IPS DF 6.9 (cell line): Measurements from ENCODE around the gene MYOM1.
"Not testable (repeated sequence)": the region's sequence is repeated elsewhere in the genome, so short reads cannot be mapped to it uniquely, and the experiment has no call there.

Source experiments
- DNase-seq: peaks from one replicate; pipeline ENCODE4 v3.0.0-alpha.2; 2013; ENCODE audit warnings: low read depth, low spot score
- H3K27ac ChIP-seq: one replicate; pipeline ENCODE4 v1.5.1; 2013; ENCODE audit warnings: low read length, control low read depth
- H3K27me3 ChIP-seq: 2 replicates; pipeline ENCODE4 v1.6.1; 2013; ENCODE audit warnings: mild to moderate bottlenecking, low read length; ENCODE audit not compliant: control insufficient read depth, insufficient read depth
- H3K36me3 ChIP-seq: 2 replicates; pipeline ENCODE4 v1.6.1; 2013; ENCODE audit warnings: low read length; ENCODE audit not compliant: control insufficient read depth, insufficient read depth
- H3K4me1 ChIP-seq: 2 replicates; pipeline ENCODE4 v1.6.1; 2013; ENCODE audit warnings: low read length; ENCODE audit not compliant: control insufficient read depth, insufficient read depth
- H3K4me3 ChIP-seq: 2 replicates; pipeline ENCODE4 v1.5.1; 2013; ENCODE audit warnings: mild to moderate bottlenecking, low read length
- H3K9me3 ChIP-seq: 2 replicates; pipeline ENCODE4 v1.6.1; 2013; ENCODE audit warnings: low read length, inconsistent platforms; ENCODE audit not compliant: control insufficient read depth, insufficient read depth
- WGBS: extraction: QIAGEN DNeasy Blood & Tissue Kit; methylation state at CpG from one replicate; pipeline ENCODE4 v1.1.7; 2013; ENCODE audit warnings: mixed read lengths, missing lambda C conversion rate; ENCODE audit not compliant: insufficient read length, insufficient coverage; 5-methylcytosine and 5-hydroxymethylcytosine counted together

MYOM1 gene

DNA sequence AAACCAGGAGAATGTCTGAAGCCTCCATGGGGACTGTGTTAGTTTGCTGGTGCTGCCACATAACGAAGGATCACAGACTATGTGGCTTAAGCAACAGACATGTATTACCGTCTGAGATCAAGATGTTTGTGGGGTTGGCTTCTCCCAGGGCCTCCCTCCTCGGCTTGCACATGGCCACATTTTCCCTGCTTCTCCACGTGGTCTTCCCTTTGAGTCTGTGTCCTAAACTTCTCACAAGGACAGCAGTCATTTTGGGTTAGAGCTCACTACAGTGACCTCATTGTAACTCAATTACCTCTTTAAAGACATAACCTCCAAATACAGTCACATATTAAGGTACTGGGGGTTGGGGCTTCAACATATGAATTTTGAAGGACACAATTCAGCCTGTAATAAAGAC, 162.2 kb downstream of the MYOM1 start:
- Histone ChIP-seq H3K4me1 (no peaks in the 10 kb centered on the region), H3K27me3 (0 out of 2 replicates have a peak, but pooled peaks cover 2% of the 10 kb centered on the region), H3K9me3 (no peaks in the 10 kb centered on the region), H3K4me3 (no peak overlapping the region), H3K27ac (no peak overlapping the region), H3K36me3 (no peaks in the 10 kb centered on the region)
- WGBS, result no CpG with 5 or more reads among the region's 4 CpGs
- no peak for DNase-seq

DNA sequence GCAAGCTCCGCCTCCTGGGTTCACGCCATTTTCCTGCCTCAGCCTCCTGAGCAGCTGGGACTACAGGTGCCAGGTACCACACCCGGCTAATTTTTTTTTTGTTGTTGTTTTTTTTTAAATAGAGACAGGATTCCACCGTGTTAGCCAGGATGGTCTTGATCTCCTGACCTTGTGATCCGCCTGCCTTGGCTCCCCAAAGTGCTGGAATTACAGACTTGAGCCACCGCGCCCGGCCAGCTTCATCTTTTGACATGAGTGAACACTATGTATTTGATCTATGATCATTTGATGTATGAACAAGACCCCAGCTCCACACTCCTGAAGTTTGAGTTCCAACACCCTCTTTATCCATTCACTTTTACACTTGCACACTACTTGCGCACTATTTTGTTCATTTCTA, 163.5 kb downstream of the MYOM1 start:
- 100% methylated on average over 1 of the region's 9 CpGs for WGBS
- Histone ChIP-seq H3K27ac (no peak overlapping the region), H3K27me3 (0 out of 2 replicates have a peak, but pooled peaks cover 2% of the 10 kb centered on the region), H3K4me1 (no peaks in the 10 kb centered on the region), H3K36me3 (no peaks in the 10 kb centered on the region), H3K9me3 (no peaks in the 10 kb centered on the region), H3K4me3 (no peak overlapping the region)
- no peak for DNase-seq

DNA sequence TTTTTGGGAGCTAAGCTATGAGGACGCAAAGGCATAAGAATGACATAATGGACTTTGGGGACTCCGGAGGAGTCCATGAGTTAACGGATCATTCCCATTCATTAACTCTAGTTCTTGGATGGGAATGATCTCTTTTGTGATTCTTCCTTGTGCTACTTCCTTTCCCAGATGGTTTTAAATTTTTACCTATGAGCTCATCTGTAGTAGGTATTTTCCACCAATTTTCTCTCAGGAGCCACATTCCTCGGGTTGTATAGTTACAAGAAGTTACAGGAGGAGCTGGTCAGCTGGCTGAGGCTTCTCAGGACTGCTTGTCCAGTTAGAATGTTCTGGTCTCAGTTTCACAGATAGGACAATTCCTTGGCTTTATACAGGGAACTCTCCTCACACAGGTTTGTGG, 164.0 kb downstream of the MYOM1 start:
- H3K27me3 ChIP-seq, result 0 out of 2 replicates have a peak, but pooled peaks cover 2% of the 10 kb centered on the region
- no peaks in the 10 kb centered on the region for H3K9me3 ChIP-seq
- H3K4me3 ChIP-seq, result no peak overlapping the region
- WGBS, result no CpG with 5 or more reads among the region's 4 CpGs
- H3K4me1 ChIP-seq, result no peaks in the 10 kb centered on the region
- no peaks in the 10 kb centered on the region for H3K36me3 ChIP-seq
- no peak overlapping the region for H3K27ac ChIP-seq
- DNase-seq, result no peak

DNA sequence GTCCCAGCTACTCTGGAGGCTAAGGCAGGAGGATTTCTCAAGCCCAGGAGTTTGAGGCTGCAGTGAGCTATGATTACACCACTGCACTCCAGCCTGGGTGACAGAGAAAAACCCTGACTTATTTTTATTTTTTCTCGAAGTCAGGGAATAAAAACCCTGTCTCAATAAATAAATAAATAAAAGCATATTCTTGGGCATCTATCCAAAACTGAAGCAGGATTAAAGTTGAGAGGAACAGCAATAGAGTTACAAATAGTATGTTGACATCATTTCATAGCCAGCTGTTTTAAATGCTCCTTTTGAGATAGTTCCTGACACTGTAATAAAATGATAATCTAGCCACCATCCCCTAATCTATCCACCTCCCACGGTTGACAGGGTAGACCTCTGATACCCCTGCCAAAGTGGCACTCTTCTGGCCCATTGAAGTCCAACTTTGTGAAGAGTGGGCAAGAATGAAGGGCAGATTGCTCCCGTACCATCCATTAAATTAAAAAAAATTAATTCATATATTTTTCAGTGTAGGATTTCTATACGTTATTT, 164.5 kb downstream of the MYOM1 start:
- H3K9me3 ChIP-seq, result no peaks in the 10 kb centered on the region
- H3K36me3 ChIP-seq, result no peaks in the 10 kb centered on the region
- WGBS, result no CpG with 5 or more reads among the region's 4 CpGs
- H3K4me1 ChIP-seq, result no peaks in the 10 kb centered on the region
- no peak for DNase-seq
- no peak overlapping the region for H3K4me3 ChIP-seq
- H3K27me3 ChIP-seq, result no peaks in the 10 kb centered on the region
- H3K27ac ChIP-seq, result no peak overlapping the region

DNA sequence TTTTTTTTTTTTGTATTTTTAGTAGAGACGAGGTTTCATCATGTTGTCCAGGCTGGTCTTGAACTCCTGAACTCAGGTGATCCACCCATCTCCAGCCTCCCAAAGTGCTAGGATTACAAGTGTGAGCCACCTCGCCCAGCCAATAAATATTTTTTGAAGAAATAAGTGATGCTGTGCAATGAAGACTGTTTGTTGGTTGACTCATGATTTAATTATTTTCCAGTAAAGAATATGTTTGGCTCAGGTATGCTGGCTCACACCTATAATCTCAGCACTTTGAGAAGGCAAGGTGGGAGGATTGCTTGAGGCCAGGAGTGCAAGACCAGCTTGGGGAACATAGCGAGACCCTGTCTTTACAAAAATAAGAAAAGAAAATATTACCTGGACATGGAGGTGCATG, 165.0 kb downstream of the MYOM1 start:
- no peaks in the 10 kb centered on the region for H3K36me3 ChIP-seq
- H3K4me1 ChIP-seq, result no peaks in the 10 kb centered on the region
- H3K4me3 ChIP-seq, result no peak overlapping the region
- DNase-seq, result no peak
- no peaks in the 10 kb centered on the region for H3K9me3 ChIP-seq
- no CpG with 5 or more reads among the region's 3 CpGs for WGBS
- no peaks in the 10 kb centered on the region for H3K27me3 ChIP-seq
- H3K27ac ChIP-seq, result no peak overlapping the region

DNA sequence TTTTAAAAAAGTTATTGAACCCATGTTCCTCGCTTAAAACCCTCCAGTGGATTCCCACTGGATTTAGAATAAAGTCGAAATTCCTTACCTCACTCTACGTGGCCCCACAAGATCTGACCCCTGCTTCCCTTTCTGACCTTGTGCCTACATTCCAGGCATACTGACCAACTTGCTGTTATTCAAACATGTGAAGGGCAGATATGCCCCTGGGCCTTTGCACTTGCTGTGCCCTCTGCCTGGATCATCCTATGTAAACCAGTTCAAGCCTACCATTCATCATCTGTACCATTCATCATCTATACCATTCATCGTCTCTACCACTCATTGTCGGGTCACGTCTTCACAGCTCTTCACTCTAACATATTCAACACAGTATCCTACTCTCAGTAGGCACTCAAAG, 165.6 kb downstream of the MYOM1 start:
- no peak overlapping the region for H3K27ac ChIP-seq
- H3K27me3 ChIP-seq, result no peaks in the 10 kb centered on the region
- H3K4me1 ChIP-seq, result no peaks in the 10 kb centered on the region
- WGBS, result 100% methylated on average over 3 of the region's 6 CpGs
- no peaks in the 10 kb centered on the region for H3K9me3 ChIP-seq
- no peak overlapping the region for H3K4me3 ChIP-seq
- no peaks in the 10 kb centered on the region for H3K36me3 ChIP-seq
- DNase-seq, result no peak

DNA sequence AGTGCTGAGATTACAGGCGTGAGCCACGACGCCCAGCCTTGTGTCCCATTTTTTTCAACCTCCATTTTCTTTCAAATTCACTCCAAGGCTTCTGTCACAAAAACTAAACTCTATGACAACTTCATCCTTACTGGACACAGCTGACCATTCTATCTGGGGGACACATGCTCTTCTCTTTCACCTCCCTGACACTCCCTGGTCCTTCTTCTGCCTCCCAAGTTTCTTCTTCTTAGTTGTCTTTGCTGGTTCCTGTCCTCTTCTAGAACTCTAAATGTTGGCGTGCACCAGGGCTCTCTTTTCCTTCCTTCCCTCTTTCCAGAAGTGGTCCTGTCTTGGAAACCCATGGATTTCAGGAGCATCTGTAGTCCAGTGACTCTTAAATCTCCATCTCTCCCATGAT, 166.7 kb downstream of the MYOM1 start:
- H3K27me3 ChIP-seq, result no peaks in the 10 kb centered on the region
- H3K4me3 ChIP-seq, result no peak overlapping the region
- DNase-seq, result no peak
- H3K27ac ChIP-seq, result no peak overlapping the region
- no peaks in the 10 kb centered on the region for H3K36me3 ChIP-seq
- no CpG with 5 or more reads among the region's 4 CpGs for WGBS
- H3K9me3 ChIP-seq, result no peaks in the 10 kb centered on the region
- no peaks in the 10 kb centered on the region for H3K4me1 ChIP-seq

DNA sequence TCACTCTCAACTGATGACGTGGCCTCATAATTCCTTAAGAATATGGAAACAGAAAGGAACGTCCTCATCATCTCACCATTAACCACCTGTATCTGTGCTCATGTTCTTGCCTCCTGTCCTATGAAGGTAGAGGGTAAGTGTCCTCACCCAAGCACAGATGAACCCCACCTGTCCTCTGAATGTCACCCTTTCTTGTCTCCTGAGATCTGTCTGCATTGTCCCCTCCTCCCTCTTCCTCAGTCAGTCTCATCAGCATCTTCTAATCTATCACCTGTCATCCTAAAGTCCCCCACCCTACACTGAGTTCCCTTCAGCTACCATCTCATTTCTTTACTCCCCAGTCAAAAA, 167.4 kb downstream of the MYOM1 start:
- Histone ChIP-seq H3K4me3 (no peak overlapping the region), H3K27me3 (no peaks in the 10 kb centered on the region), H3K27ac (no peak overlapping the region), H3K9me3 (no peaks in the 10 kb centered on the region), H3K36me3 (no peaks in the 10 kb centered on the region), H3K4me1 (no peaks in the 10 kb centered on the region)
- WGBS, result 100% methylated on average over 1 of the region's 2 CpGs
- no peak for DNase-seq

DNA sequence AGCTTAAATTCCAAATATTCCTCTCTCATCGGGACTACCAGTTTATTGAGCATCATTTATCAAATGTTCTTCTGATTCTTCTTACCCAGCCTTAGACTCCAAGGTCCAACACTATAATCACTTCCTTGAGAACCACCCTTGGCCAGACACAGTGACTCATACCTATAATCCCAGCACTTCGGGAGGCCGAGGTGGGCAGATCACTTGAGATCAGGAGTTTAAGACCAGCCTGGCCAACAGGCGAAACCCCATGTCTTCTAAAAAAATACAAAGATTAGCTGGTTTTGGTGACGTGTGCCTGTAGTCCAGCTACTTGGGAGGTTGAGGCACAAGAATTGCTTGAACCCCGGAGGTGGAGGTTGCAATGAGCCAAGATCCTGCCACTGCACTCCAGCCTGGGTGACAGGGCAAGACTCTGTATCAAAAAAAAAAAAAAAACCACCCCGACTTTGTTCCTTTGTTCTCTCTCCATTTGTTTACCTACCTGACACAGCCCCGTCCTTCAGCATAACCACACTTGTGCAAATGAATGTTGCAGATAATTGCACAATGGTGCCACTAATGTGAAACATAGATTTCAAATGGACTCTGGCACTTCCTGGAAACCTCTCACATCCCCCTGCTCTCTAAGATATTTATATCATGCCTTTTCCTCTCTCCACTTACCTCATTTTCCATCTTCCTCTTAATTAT, 167.9 kb downstream of the MYOM1 start:
- Histone ChIP-seq H3K4me3 (no peak overlapping the region), H3K27me3 (no peaks in the 10 kb centered on the region), H3K27ac (no peak overlapping the region), H3K4me1 (no peaks in the 10 kb centered on the region), H3K36me3 (no peaks in the 10 kb centered on the region), H3K9me3 (no peaks in the 10 kb centered on the region)
- WGBS, result no CpG with 5 or more reads among the region's 8 CpGs
- DNase-seq, result no peak

DNA sequence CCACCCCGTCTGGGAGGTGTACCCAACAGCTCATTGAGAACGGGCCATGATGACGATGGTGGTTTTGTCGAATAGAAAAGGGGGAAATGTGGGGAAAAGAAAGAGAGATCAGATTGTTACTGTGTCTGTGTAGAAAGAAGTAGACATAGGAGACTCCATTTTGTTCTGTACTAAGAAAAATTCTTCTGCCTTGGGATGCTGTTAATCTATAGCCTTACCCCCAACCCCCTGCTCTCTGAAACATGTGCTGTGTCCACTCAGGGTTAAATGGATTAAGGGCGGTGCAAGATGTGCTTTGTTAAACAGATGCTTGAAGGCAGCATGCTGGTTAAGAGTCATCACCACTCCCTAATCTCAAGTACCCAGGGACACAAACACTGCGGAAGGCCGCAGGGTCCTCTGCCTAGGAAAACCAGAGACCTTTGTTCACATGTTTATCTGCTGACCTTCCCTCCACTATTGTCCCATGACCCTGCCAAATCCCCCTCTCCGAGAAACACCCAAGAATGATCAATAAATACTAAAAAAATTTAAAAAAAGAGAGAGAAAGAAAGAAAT, 169.8 kb downstream of the MYOM1 start:
- no CpG with 5 or more reads among the region's 8 CpGs for WGBS
- not testable (repeated sequence) for H3K9me3 ChIP-seq, H3K4me3 ChIP-seq, H3K27ac ChIP-seq, H3K36me3 ChIP-seq, DNase-seq, H3K4me1 ChIP-seq, H3K27me3 ChIP-seq

DNA sequence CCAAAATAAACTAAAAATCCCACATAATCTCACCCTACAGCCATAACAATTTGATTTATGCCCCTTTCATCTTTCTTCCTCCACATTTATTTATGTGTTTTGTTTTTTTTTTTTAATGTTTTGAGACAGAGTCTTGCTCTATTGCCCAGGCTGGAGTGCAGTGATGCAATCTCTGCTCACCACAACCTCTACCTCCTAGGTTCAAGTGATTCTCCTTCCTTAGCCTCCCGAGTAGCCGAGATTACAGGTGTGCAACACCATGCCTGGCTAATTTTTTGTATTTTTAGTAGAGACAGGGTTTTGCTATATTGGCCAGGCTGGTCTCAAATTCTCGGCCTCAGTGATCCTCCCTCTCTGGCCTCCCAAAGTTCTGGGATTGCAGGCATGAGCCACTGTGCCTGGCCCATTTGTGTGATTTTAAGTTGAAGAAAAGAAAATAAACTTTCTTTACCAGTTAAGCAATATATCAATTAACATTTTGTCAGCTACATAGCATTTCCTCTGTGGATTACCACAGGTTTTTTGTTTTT, 170.9 kb downstream of the MYOM1 start:
- no peak overlapping the region for H3K27ac ChIP-seq
- H3K27me3 ChIP-seq, result no peaks in the 10 kb centered on the region

More for the DNA sequence above, 170.9 kb downstream of the MYOM1 start:
- no peaks in the 10 kb centered on the region for H3K36me3 ChIP-seq
- no peaks in the 10 kb centered on the region for H3K4me1 ChIP-seq
- no CpG with 5 or more reads among the region's 3 CpGs for WGBS
- no peak overlapping the region for H3K4me3 ChIP-seq
- no peak for DNase-seq
- H3K9me3 ChIP-seq, result no peaks in the 10 kb centered on the region
